Measurements from ENCODE around the gene CYP2C9.

- TF ChIP-seq CTCF (IDR thresholded peaks at IDR 0.05) (no peak), EZH2 (IDR thresholded peaks at IDR 0.05; ENCODE audit: borderline replicate concordance, insufficient read depth, low read depth, low read length, poor library complexity, severe bottlenecking) (no peak)
Measured at GRCh38 chr10:94916423-94916822, 22.0 kb upstream of the CYP2C9 start.
